HCT116 (cell line): ENCODE results near the gene KCNN4. TPM values are rescaled to one million over a fixed set of nuclear protein-coding genes. Genes with fewer than 3 reads are reported as not detected.
A peak's percentile ranks its signal among the peaks of the same experiment; 100 is the strongest.

Experiments used
- ATAC-seq: fragments of 200-7000 bp; cut with Tn5 transposase; 2 replicates; pipeline ENCODE4 v1.9.1; 2020; ENCODE audit warnings: mild to moderate bottlenecking, moderate library complexity
- BruUV-seq: library from RNA; stranded (reverse); fragments of 400-500 nt; replicated peaks from 2 replicates; lab custom pipeline; 2021; lab: Mats Ljungman, UMichigan
- CTCF ChIA-PET: fragments of 300-600 bp; sonication (Branson Sonifier 250); formaldehyde crosslinking; loops from one replicate; lab custom pipeline; 2021; ENCODE audit warnings: antibody characterized with exemption; lab: Charles Lee
- POLR2A ChIA-PET: fragments of 300-600, 350-600 bp; sonication (Branson Sonifier 250); formaldehyde crosslinking; loops from one replicate; lab custom pipeline; 2021; ENCODE audit warnings: antibody characterized with exemption; lab: Charles Lee
- RAD21 ChIA-PET, 2 experiments: fragments of 300-600 bp; sonication (Branson Sonifier 250); formaldehyde crosslinking; loops; one replicate each; lab custom pipeline; 2023; ENCODE audit warnings: low total read pairs in 2 of 2; ENCODE audit not compliant: uncharacterized antibody in 2 of 2, unreplicated experiment in 2 of 2, low non-redundant PET in 1 of 2; lab: Charles Lee
- DNase-seq: peaks from one replicate; pipeline ENCODE4 v3.0.0-alpha.2; 2010; ENCODE audit warnings: low read depth, low spot score
- H2AFZ ChIP-seq: fragments of 200-600 bp; shearing (Covaris generic), sonication (generic); 2 replicates; pipeline ENCODE4 v1.6.1; 2017; ENCODE audit warnings: low read depth, mixed run types, mixed read lengths, antibody characterized with exemption, low read length; ENCODE audit not compliant: poor library complexity, severe bottlenecking
- H3K27ac ChIP-seq: 2 replicates; pipeline ENCODE4 v1.5.1; 2012; ENCODE audit warnings: low read depth, low read length
- H3K27me3 ChIP-seq: fragments of 200-600 bp; sonication (generic); 2 replicates; pipeline ENCODE4 v1.6.1; 2016; ENCODE audit warnings: mixed run types, low read length, mixed read lengths; ENCODE audit not compliant: insufficient read depth
- H3K36me3 ChIP-seq, 2 experiments: fragments of 200-500 bp in 1 of 2; fragments of 200-600 bp in 1 of 2; sonication (Bioruptor generic) in 1 of 2; sonication (generic) in 1 of 2; 2 replicates each; pipeline versions ENCODE4 v1.5.1 to v1.6.1; 2014 to 2016; ENCODE audit warnings: low read length in 2 of 2, inconsistent platforms in 1 of 2, mixed read lengths in 1 of 2, mixed run types in 1 of 2; ENCODE audit not compliant: insufficient read depth in 2 of 2, control insufficient read depth in 1 of 2
- H3K4me1 ChIP-seq, 2 experiments: fragments of 200-600 bp in 1 of 2; sonication (generic) in 1 of 2; 2 replicates each; pipeline versions ENCODE4 v1.5.1 to v1.6.1; 2012 to 2017; ENCODE audit warnings: low read length in 2 of 2, inconsistent platforms in 1 of 2, mild to moderate bottlenecking in 1 of 2, mixed read lengths in 1 of 2, mixed run types in 1 of 2, moderate library complexity in 1 of 2; ENCODE audit not compliant: insufficient read depth in 2 of 2, control insufficient read depth in 1 of 2
- H3K4me2 ChIP-seq: fragments of 200-600 bp; sonication (generic); 2 replicates; pipeline ENCODE4 v1.6.1; 2017; ENCODE audit warnings: mixed run types, low read length, mixed read lengths
- H3K4me3 ChIP-seq, 2 experiments: fragments of 200-600 bp in 1 of 2; sonication (generic) in 1 of 2; replicated peaks in 1 of 2; 2 replicates each; pipeline ENCODE4 v1.5.1; 2011 to 2016; ENCODE audit warnings: low read length in 2 of 2, control low read depth in 1 of 2, low read depth in 1 of 2, mild to moderate bottlenecking in 1 of 2, mixed read lengths in 1 of 2, mixed run types in 1 of 2
- H3K79me2 ChIP-seq: fragments of 200-600 bp; sonication (generic); 2 replicates; pipeline ENCODE4 v1.6.1; 2017; ENCODE audit warnings: mild to moderate bottlenecking, mixed run types, low read length, moderate library complexity, mixed read lengths; ENCODE audit not compliant: insufficient read depth
- H3K9ac ChIP-seq: fragments of 200-600 bp; sonication (generic); 2 replicates; pipeline ENCODE4 v1.6.1; 2016; ENCODE audit warnings: low read length, mixed read lengths
- H3K9me2 ChIP-seq: fragments of 200-600 bp; sonication (generic), shearing (Covaris generic); 2 replicates; pipeline ENCODE4 v1.6.1; 2017; ENCODE audit warnings: mixed run types, mild to moderate bottlenecking, moderate library complexity; ENCODE audit not compliant: insufficient read depth
- H3K9me3 ChIP-seq, 2 experiments: fragments of 200-500 bp in 1 of 2; fragments of 200-600 bp in 1 of 2; sonication (Bioruptor generic) in 1 of 2; sonication (generic) in 1 of 2; 2 replicates each; pipeline ENCODE4 v1.6.1; 2014 to 2017; ENCODE audit warnings: low read length in 2 of 2, mixed read lengths in 2 of 2, inconsistent platforms in 1 of 2, low read depth in 1 of 2, mild to moderate bottlenecking in 1 of 2, mixed run types in 1 of 2, moderate library complexity in 1 of 2; ENCODE audit not compliant: control insufficient read depth in 1 of 2, insufficient read depth in 1 of 2
- H4K20me1 ChIP-seq: fragments of 200-600 bp; sonication (generic), shearing (Covaris generic); 2 replicates; pipeline ENCODE4 v1.6.1; 2017; ENCODE audit warnings: mixed run types, mild to moderate bottlenecking, moderate library complexity; ENCODE audit not compliant: insufficient read depth
- ELF1 ChIP-seq: IDR thresholded peaks from 2 replicates; pipeline ENCODE4 v1.6.1; 2012; ENCODE audit warnings: low read depth, borderline replicate concordance
- EZH2phosphoT487 ChIP-seq: fragments of 200-600 bp; IDR thresholded peaks from 2 replicates; pipeline ENCODE4 v1.6.1; 2018; ENCODE audit warnings: antibody characterized with exemption, borderline replicate concordance
- FOSL1 ChIP-seq: IDR thresholded peaks from 2 replicates; pipeline ENCODE4 v1.6.1; 2012; ENCODE audit warnings: low read depth
- POLR2AphosphoS5 ChIP-seq: IDR thresholded peaks from 2 replicates; pipeline ENCODE4 v1.6.1; 2011; ENCODE audit warnings: mild to moderate bottlenecking, low read depth, low read length, moderate library complexity
- TCF7L2 ChIP-seq: IDR thresholded peaks from 2 replicates; pipeline ENCODE4 v1.7.0; 2011; ENCODE audit warnings: borderline replicate concordance, inconsistent platforms; ENCODE audit not compliant: insufficient read depth, insufficient read length; ENCODE audit errors: extremely low read depth
- YY1 ChIP-seq: IDR thresholded peaks from 2 replicates; pipeline ENCODE4 v1.6.1; 2011; ENCODE audit warnings: low read length, low read depth, moderate library complexity, mild to moderate bottlenecking; ENCODE audit not compliant: insufficient replicate concordance; ENCODE audit errors: extremely low read depth
- intact Hi-C: fragments of 100-400 bp; cut with micrococcal nuclease; formaldehyde crosslinking; loops from 2 replicates; pipeline ENCODE4 v1.10.0; 2022
- total RNA-seq: library from RNA; stranded (reverse); gene quantifications from one replicate; pipeline ENCODE4 v1.2.1, GENCODE V29; 2021; ENCODE audit not compliant: unreplicated experiment
- TF ChIP-seq, protein P1 (sequence below): IDR thresholded peaks from 2 replicates; pipeline ENCODE4 v1.6.1; 2011; ENCODE audit warnings: mild to moderate bottlenecking, low read length, moderate library complexity; ENCODE audit not compliant: insufficient replicate concordance; ENCODE audit errors: extremely low read depth
- TF ChIP-seq, protein P2 (sequence below): IDR thresholded peaks from 2 replicates; pipeline ENCODE4 v1.6.1; 2012

The KCNN4 gene
- total RNA-seq, 1 experiment from 2014 or later: 72.9 TPM

DNA sequence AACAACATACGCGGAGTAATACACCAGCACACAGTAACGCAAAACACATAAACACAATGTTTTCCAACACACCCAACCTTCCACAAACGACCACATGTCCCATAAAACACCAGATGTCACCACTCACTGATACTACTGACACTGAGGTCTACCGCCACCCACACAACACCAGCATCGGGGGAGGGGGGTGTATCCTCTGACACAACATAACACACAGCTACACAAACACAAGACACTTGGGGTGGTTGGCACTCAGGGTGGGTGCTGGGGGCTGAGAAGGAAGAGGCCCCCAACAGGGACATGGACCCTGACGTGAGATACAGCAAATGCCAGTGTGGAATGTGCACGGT, 1.5 kb upstream of the KCNN4 start:
- peak overlapping the region in 1 of 2 experiments; percentile 9; a peak in 1 of 4 replicates for H3K4me3 ChIP-seq
- intact Hi-C loops: loop anchor here (10.0 kb wide), 1 partner anchor 107 kb away; the partner anchor contains the start of gene PLAUR
- TF ChIP-seq, protein P1, sequence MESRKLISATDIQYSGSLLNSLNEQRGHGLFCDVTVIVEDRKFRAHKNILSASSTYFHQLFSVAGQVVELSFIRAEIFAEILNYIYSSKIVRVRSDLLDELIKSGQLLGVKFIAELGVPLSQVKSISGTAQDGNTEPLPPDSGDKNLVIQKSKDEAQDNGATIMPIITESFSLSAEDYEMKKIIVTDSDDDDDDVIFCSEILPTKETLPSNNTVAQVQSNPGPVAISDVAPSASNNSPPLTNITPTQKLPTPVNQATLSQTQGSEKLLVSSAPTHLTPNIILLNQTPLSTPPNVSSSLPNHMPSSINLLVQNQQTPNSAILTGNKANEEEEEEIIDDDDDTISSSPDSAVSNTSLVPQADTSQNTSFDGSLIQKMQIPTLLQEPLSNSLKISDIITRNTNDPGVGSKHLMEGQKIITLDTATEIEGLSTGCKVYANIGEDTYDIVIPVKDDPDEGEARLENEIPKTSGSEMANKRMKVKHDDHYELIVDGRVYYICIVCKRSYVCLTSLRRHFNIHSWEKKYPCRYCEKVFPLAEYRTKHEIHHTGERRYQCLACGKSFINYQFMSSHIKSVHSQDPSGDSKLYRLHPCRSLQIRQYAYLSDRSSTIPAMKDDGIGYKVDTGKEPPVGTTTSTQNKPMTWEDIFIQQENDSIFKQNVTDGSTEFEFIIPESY: no peak
- TF ChIP-seq, protein P2, sequence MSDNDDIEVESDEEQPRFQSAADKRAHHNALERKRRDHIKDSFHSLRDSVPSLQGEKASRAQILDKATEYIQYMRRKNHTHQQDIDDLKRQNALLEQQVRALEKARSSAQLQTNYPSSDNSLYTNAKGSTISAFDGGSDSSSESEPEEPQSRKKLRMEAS: no peak
- TF ChIP-seq FOSL1 (no peak), ELF1 (no peak), POLR2AphosphoS5 (no peak), YY1 (no peak), TCF7L2 (no peak), EZH2phosphoT487 (no peak)
- TF ChIP-seq, all 23 proteins: peak for 0
- ATAC-seq (no peak), DNase-seq (no peak)
- no peaks in the 10 kb centered on the region for H3K27me3 ChIP-seq
- H3K4me1 ChIP-seq: peaks cover 69 to 86% of the 10 kb centered on the region in 2 experiments
- H3K27ac ChIP-seq: peak overlapping the region; percentile 94
- H3K9me3 ChIP-seq: no peaks in the 10 kb centered on the region
- peak overlapping the region; percentile 88 for H3K4me2 ChIP-seq
- no peak overlapping the region for H2AFZ ChIP-seq
- no peaks in the 10 kb centered on the region for H4K20me1 ChIP-seq
- BruUV-seq: no TSS peak
- ChIA-PET CTCF (no interaction called here), POLR2A (no interaction called here), RAD21 (no interaction called here)
- no peaks in the 10 kb centered on the region for H3K9me2 ChIP-seq
- H3K79me2 ChIP-seq: peaks cover 53% of the 10 kb centered on the region
- H3K36me3 ChIP-seq: no peaks in the 10 kb centered on the region
- peak overlapping the region; percentile 88 for H3K9ac ChIP-seq
